IMR-90 (cell line): ENCODE data around the gene TCERG1L. TPM values are rescaled to one million over a fixed set of nuclear protein-coding genes. Genes with fewer than 3 reads are reported as not detected.

Experiments used
- ATAC-seq: fragments of 200-7000 bp; cut with Tn5 transposase; 2 replicates; pipeline ENCODE4 v1.9.1; 2020; ENCODE audit warnings: low read depth, mild to moderate bottlenecking, moderate library complexity
- BruUV-seq: library from RNA; stranded (reverse); fragments of 400-500 nt; replicated peaks from 2 replicates; lab custom pipeline; 2021; lab: Mats Ljungman, UMichigan
- CTCF ChIA-PET: fragments of 300-600 bp; formaldehyde crosslinking; extraction: SDS; loops from one replicate; lab custom pipeline; 2021; ENCODE audit warnings: antibody characterized with exemption; lab: Yijun Ruan, JAX
- POLR2A ChIA-PET: fragments of 300-600 bp; sonication (Branson Sonifier 250); formaldehyde crosslinking; loops from one replicate; lab custom pipeline; 2022; ENCODE audit warnings: antibody characterized with exemption; ENCODE audit not compliant: unreplicated experiment; lab: Charles Lee
- DNase-seq: peaks from one replicate; pipeline ENCODE4 v3.0.0; 2013
- H2AFZ ChIP-seq: replicated peaks from 2 replicates; pipeline ENCODE3; 2013; ENCODE audit warnings: low read length, mild to moderate bottlenecking; ENCODE audit not compliant: poor library complexity
- H2AK5ac ChIP-seq: 2 replicates; pipeline ENCODE4 v1.6.1; 2013; ENCODE audit warnings: low read depth, low read length, inconsistent platforms
- H2AK9ac ChIP-seq: replicated peaks from 2 replicates; pipeline ENCODE3; 2013; ENCODE audit warnings: mild to moderate bottlenecking, low read depth, low read length, moderate library complexity; ENCODE audit not compliant: poor library complexity
- H2BK120ac ChIP-seq: 2 replicates; pipeline ENCODE4 v1.6.1; 2013; ENCODE audit warnings: low read depth, low read length, inconsistent platforms
- H2BK15ac ChIP-seq: 3 replicates; pipeline ENCODE4 v1.6.1; 2013; ENCODE audit warnings: low read depth, low read length, inconsistent platforms
- H2BK20ac ChIP-seq: 2 replicates; pipeline ENCODE4 v1.6.1; 2013; ENCODE audit warnings: low read depth, mild to moderate bottlenecking, inconsistent platforms, low read length, moderate library complexity
- H2BK5ac ChIP-seq: 2 replicates; pipeline ENCODE4 v1.6.1; 2013; ENCODE audit warnings: mild to moderate bottlenecking, low read depth, low read length, inconsistent platforms; ENCODE audit not compliant: poor library complexity, severe bottlenecking
- H3K14ac ChIP-seq: replicated peaks from 2 replicates; pipeline ENCODE4 v1.6.1; 2013; ENCODE audit warnings: low read depth, low read length, inconsistent platforms
- H3K18ac ChIP-seq: 2 replicates; pipeline ENCODE4 v1.6.1; 2013; ENCODE audit warnings: low read depth, low read length, control low read depth
- H3K23ac ChIP-seq: 2 replicates; pipeline ENCODE4 v1.6.1; 2013; ENCODE audit warnings: low read depth, low read length, inconsistent platforms
- H3K27ac ChIP-seq: 2 replicates; pipeline ENCODE4 v1.5.1; 2013; ENCODE audit warnings: mild to moderate bottlenecking, control low read depth, low read length; ENCODE audit not compliant: insufficient read depth
- H3K27me3 ChIP-seq: 2 replicates; pipeline ENCODE4 v1.6.1; 2013; ENCODE audit warnings: low read length; ENCODE audit not compliant: control insufficient read depth, insufficient read depth
- H3K36me3 ChIP-seq: 2 replicates; pipeline ENCODE4 v1.6.1; 2013; ENCODE audit warnings: low read length, mixed read lengths; ENCODE audit not compliant: control insufficient read depth, insufficient read depth
- H3K4ac ChIP-seq: 2 replicates; pipeline ENCODE4 v1.6.1; 2013; ENCODE audit warnings: low read depth, low read length, inconsistent platforms
- H3K4me1 ChIP-seq: 2 replicates; pipeline ENCODE4 v1.6.1; 2013; ENCODE audit warnings: low read length, mixed read lengths; ENCODE audit not compliant: control insufficient read depth, insufficient read depth
- H3K4me2 ChIP-seq: 2 replicates; pipeline ENCODE4 v1.6.1; 2013; ENCODE audit warnings: low read depth, mild to moderate bottlenecking, control low read depth, low read length, moderate library complexity
- H3K4me3 ChIP-seq: 2 replicates; pipeline ENCODE4 v1.5.1; 2013; ENCODE audit warnings: low read depth, mild to moderate bottlenecking, control low read depth, low read length, moderate library complexity; ENCODE audit not compliant: insufficient read depth
- H3K56ac ChIP-seq: 2 replicates; pipeline ENCODE4 v1.6.1; 2013; ENCODE audit warnings: low read length, inconsistent platforms; ENCODE audit not compliant: insufficient read depth; ENCODE audit errors: extremely low read depth
- H3K79me1 ChIP-seq, 2 experiments: 2 replicates each; pipeline ENCODE4 v1.6.1; 2013; ENCODE audit warnings: low read length in 2 of 2, inconsistent platforms in 1 of 2, low read depth in 1 of 2
- H3K9ac ChIP-seq: 2 replicates; pipeline ENCODE4 v1.6.1; 2013; ENCODE audit warnings: low read depth, low read length, control low read depth
- H3K9me1 ChIP-seq: 2 replicates; pipeline ENCODE4 v1.6.1; 2013; ENCODE audit warnings: low read length, inconsistent platforms; ENCODE audit not compliant: insufficient read depth
- H3K9me3 ChIP-seq: 2 replicates; pipeline ENCODE4 v1.6.1; 2013; ENCODE audit warnings: low read length; ENCODE audit not compliant: control insufficient read depth, insufficient read depth
- H4K20me1 ChIP-seq: 2 replicates; pipeline ENCODE4 v1.6.1; 2013; ENCODE audit warnings: low read length, inconsistent platforms; ENCODE audit not compliant: insufficient read depth
- H4K5ac ChIP-seq: 2 replicates; pipeline ENCODE4 v1.6.1; 2013; ENCODE audit warnings: mild to moderate bottlenecking, low read depth, low read length, control low read depth
- H4K8ac ChIP-seq, 2 experiments: 2 replicates each; pipeline ENCODE4 v1.6.1; 2013; ENCODE audit warnings: low read depth in 2 of 2, low read length in 2 of 2, control low read depth in 1 of 2, inconsistent platforms in 1 of 2
- H4K91ac ChIP-seq: 2 replicates; pipeline ENCODE4 v1.6.1; 2013; ENCODE audit warnings: low read depth, low read length, inconsistent platforms; ENCODE audit not compliant: insufficient read depth
- BHLHE40 ChIP-seq: fragments of 150-350 bp; IDR thresholded peaks from 2 replicates; pipeline ENCODE4 v1.6.1; 2016; ENCODE audit warnings: mild to moderate bottlenecking, low read depth, low read length
- CEBPB ChIP-seq: IDR thresholded peaks from 2 replicates; pipeline ENCODE4 v1.6.1; 2012; ENCODE audit warnings: low read depth, low read length, improper control_type of control experiment
- CTCF ChIP-seq: conservative IDR thresholded peaks from 2 replicates; pipeline ENCODE4 v1.5.1; 2012; ENCODE audit warnings: mild to moderate bottlenecking, low read depth, low read length, improper control_type of control experiment
- ELK1 ChIP-seq: fragments of 150-350 bp; IDR thresholded peaks from 2 replicates; pipeline ENCODE4 v1.6.1; 2016; ENCODE audit warnings: low read depth, mild to moderate bottlenecking, low read length, moderate library complexity, borderline replicate concordance
- FOS ChIP-seq: fragments of 150-350 bp; IDR thresholded peaks from 2 replicates; pipeline ENCODE4 v1.6.1; 2016; ENCODE audit warnings: low read depth, low read length
- MAZ ChIP-seq: IDR thresholded peaks from 2 replicates; pipeline ENCODE4 v1.6.1; 2012; ENCODE audit warnings: low read depth, mild to moderate bottlenecking, low read length, improper control_type of control experiment, moderate library complexity, borderline replicate concordance
- POLR2A ChIP-seq: IDR thresholded peaks from 2 replicates; pipeline ENCODE4 v1.6.1; 2012; ENCODE audit warnings: mild to moderate bottlenecking, low read depth, low read length
- RAD21 ChIP-seq: IDR thresholded peaks from 2 replicates; pipeline ENCODE4 v1.6.1; 2012; ENCODE audit warnings: low read length, improper control_type of control experiment
- RFX5 ChIP-seq: IDR thresholded peaks from 2 replicates; pipeline ENCODE4 v1.8.0; 2012; ENCODE audit warnings: low read depth, mild to moderate bottlenecking, low read length, moderate library complexity
- SMC3 ChIP-seq: fragments of 150-350 bp; IDR thresholded peaks from 2 replicates; pipeline ENCODE4 v1.6.1; 2016; ENCODE audit warnings: low read depth, mild to moderate bottlenecking, antibody characterized with exemption, low read length, moderate library complexity
- USF2 ChIP-seq: fragments of 150-350 bp; IDR thresholded peaks from 2 replicates; pipeline ENCODE4 v1.6.1; 2017; ENCODE audit warnings: mild to moderate bottlenecking, antibody characterized with exemption, low read length, low read depth
- WGBS, 2 experiments: methylation state at CpG; one replicate each; pipeline versions ENCODE4 v1.1.5 to v1.1.7; 2013; ENCODE audit warnings: missing lambda C conversion rate in 2 of 2; ENCODE audit not compliant: insufficient read length in 1 of 2; ENCODE audit errors: extremely low coverage in 2 of 2; 5-methylcytosine and 5-hydroxymethylcytosine counted together
- dilution Hi-C: fragments of 300-500 bp; cut with HindIII; formaldehyde crosslinking; loops from one replicate; pipeline ENCODE4 v1.14.3; 2018; ENCODE audit warnings: low sequenced_read_pairs; ENCODE audit not compliant: unreplicated experiment
- in situ Hi-C: fragments of 300-500 bp; cut with MboI; formaldehyde crosslinking; loops from 3 replicates; pipeline ENCODE4 v1.14.3; 2019; ENCODE audit warnings: low sequenced_read_pairs, inconsistent platforms, mixed read lengths
- intact Hi-C: fragments of 100-400 bp; cut with micrococcal nuclease; formaldehyde crosslinking; loops from 2 replicates; pipeline ENCODE4 v1.10.0; 2022
- polyA plus RNA-seq, 3 experiments: library from polyadenylated mRNA; depleted of rRNA; stranded (reverse); fragments of >200 nt; gene quantifications; 2 replicates each; pipeline ENCODE4 v1.2.3, GENCODE V29; 2012; ENCODE audit warnings: low replicate concordance in 1 of 3
- total RNA-seq: library from RNA; depleted of rRNA; stranded (reverse); fragments of >200 nt; gene quantifications from 2 replicates; pipeline ENCODE4 v1.2.3, GENCODE V29; 2012

The TCERG1L gene
- total and polyA plus RNA-seq, 2 of the 4 experiments (the other 2 are of a cell fraction), result not detected

GRCh38 chr10:131053192-131053591 is 258.3 kb downstream of the TCERG1L start:
- Histone ChIP-seq H2AFZ (no peak overlapping the region), H3K4ac (no peak overlapping the region), H2BK120ac (no peak overlapping the region), H3K4me2 (no peak overlapping the region), H3K18ac (no peak overlapping the region), H2AK5ac (no peak overlapping the region), H2BK20ac (no peak overlapping the region), H4K91ac (no peak overlapping the region), H3K23ac (no peak overlapping the region), H2BK5ac (no peak overlapping the region), H3K4me3 (no peak overlapping the region), H3K79me1 (no peaks in the 10 kb centered on the region), H4K8ac (no peak overlapping the region), H3K9ac (no peak overlapping the region), H3K14ac (no peak overlapping the region), H4K20me1 (no peaks in the 10 kb centered on the region), H3K9me3 (peaks cover 31% of the 10 kb centered on the region), H2BK15ac (no peak overlapping the region), H3K4me1 (no peaks in the 10 kb centered on the region), H3K9me1 (no peaks in the 10 kb centered on the region), H3K56ac (no peak overlapping the region), H3K36me3 (no peaks in the 10 kb centered on the region), H3K27me3 (no peaks in the 10 kb centered on the region), H4K5ac (no peak overlapping the region), H3K27ac (no peak overlapping the region), H2AK9ac (no peak overlapping the region)
- dilution Hi-C loops, result no loop called here
- whole genome bisulfite sequencing, 2 experiments, result no CpG with 5 or more reads among the region's 2 CpGs
- TF ChIP-seq ELK1, result no peak
- TF ChIP-seq BHLHE40, result no peak
- no peak for TF ChIP-seq CEBPB
- no peak for TF ChIP-seq MAZ
- TF ChIP-seq RFX5, result no peak
- TF ChIP-seq POLR2A, result no peak
- no peak for TF ChIP-seq USF2
- no peak for TF ChIP-seq FOS
- TF ChIP-seq SMC3, result no peak
- no peak for TF ChIP-seq CTCF
- no peak for TF ChIP-seq RAD21
- BruUV-seq, result no TSS peak
- ATAC-seq (no peak), DNase-seq (no peak)
- intact Hi-C loops, result no loop called here
- ChIA-PET CTCF (no interaction called here), POLR2A (no interaction called here)
- in situ Hi-C loops, result no loop called here
